ENCODE data around the gene RNASEH1.
"Not testable (repeated sequence)": the region's sequence is repeated elsewhere in the genome, so short reads cannot be mapped to it uniquely, and the experiment has no call there.

Gene RNASEH1

DNA sequence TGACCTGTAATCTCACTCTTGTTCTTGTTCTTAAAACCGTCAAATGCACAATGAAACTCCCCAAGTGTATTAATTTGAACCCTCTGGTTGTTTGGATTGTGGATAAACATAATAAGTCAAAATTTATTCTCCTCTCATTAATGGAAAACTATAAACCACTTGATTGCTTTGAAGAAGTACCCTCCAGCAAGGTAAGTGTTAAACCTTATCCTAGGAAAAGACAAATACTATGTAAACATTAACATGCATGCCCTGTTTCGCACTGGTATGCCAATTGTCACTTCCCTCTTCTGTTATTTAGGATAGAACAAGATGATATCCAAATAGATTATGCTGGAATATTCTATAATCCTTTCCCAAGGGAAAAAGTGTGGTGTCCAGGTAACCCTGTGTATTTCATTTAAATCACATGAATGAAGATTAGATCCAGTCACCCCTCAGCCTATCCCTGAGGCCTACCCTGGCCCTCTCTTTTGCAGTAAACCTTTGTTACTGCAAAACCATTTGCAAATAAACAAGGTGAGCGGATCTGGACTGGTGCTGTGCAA, 40.1 kb downstream of the RNASEH1 start:
- DNase-seq: no peak

DNA sequence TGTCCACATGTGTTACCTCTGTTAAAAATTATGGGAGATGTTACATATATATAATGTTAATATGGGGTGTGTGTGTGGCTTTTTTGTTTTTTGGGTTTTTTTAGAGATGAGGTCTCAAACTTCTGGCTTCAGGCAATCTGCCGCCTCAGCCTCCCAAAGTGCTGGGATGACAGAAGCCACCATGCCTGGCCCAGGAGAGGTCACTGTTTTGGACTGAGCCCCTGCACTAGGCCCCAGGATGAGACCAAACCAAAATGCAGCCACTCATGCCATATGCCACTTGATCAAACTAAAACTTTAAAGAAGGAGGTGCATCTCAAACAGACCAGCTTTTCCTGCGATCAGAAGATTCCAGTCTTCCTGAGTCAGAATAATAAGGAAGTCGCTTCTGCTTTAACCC, 41.3 kb downstream of the RNASEH1 start:
- no peak for DNase-seq

DNA sequence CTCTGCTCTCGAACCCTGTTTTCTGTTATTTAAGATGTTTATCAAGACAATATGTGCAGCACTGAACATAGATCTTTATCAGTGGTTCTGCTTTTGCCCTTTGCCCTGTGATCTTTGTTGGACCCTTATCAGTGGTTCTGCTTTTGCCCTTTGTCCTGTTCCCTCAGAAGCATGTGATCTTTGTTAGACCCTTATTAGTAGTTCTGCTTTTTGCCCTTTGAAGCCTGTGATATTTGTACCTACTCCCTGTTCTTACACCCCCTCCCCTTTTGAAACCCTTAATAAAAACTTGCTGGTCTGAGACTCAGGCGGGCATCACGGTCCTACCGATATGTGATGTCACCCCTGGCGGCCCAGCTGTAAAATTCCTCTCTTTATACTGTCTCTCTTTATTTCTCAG, 42.7 kb downstream of the RNASEH1 start:
- not testable (repeated sequence) for DNase-seq

- no peak for DNase-seq
These were observed 44.9 kb downstream of the RNASEH1 start for GRCh38 chr2:3513026-3513810.

- no peak for DNase-seq
These were observed 46.0 kb downstream of the RNASEH1 start for GRCh38 chr2:3512086-3512485.

GRCh38 chr2:3505771-3506170, 52.4 kb downstream of the RNASEH1 start:
- no peak for DNase-seq

DNA sequence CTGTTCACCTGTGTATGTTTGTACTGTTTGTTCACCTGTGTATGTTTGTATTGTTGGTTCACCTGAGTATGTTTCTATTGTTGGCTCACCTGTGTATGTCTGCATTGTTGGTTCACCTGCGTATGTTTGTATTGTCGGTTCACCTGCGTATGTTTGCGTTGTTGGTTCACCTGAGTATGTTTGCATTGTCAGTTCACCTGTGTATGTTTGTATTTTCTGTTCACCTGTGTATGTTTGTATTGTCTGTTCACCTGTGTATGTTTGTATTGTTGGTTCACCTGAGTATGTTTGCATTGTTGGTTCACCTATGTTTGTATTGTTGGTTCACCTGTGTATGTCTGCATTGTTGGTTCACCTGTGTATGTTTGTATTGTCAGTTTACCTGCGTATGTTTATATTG, 53.4 kb downstream of the RNASEH1 start:
- DNase-seq: peak; percentile 17

GRCh38 chr2:3503483-3503882, 54.6 kb downstream of the RNASEH1 start:
- no peak for DNase-seq

DNA sequence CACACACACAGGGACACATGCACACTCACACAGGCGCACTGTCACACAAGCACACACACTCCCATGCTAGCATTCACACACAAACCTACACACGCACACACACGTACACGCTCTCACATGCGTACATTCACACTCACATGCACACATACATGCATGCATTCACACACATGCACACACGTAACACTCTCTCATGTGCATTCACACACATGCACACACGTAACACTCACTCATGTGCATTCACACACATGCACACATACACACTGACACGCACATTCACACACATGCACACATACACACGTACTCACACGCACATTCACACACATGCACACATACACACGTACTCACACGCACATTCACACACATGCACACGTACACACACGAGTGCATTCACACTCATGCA, 55.1 kb downstream of the RNASEH1 start:
- DNase-seq: no peak

- no peak for DNase-seq
These were observed 57.7 kb downstream of the RNASEH1 start for GRCh38 chr2:3500326-3500899.

DNA sequence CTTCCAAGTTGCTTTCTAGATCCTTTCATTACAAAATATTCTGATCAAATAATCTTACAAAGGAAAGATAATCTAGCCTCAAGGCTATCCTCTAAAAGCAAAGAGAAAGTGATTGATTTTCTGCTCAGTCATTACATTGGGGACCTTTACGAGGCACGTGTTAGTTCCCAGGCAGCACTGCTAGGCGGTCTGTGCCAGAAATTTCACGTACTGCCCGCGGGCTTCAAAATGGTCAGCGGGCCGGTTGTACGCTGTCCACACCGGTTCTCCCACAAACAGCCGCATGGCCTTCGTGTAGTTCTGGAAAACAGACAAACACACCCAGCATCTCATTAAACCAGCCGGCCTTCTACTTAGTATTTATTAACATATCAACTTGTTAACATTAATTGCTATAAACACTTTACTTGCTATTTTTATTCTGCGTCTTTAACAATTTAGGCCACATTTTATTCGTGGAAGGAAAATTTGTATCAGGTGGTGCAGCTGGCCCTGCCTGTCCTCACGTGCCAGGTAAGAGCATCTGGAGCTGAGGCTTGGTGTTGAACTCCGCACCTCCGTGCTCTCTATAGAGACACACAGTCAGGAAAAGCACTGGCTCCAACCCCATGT, 59.2 kb downstream of the RNASEH1 start:
- DNase-seq: no peak

- DNase-seq: not testable (repeated sequence)
These were observed 61.4 kb downstream of the RNASEH1 start for GRCh38 chr2:3496708-3497080.

Measured in NCI-H69 (cell line).